ENCODE measurements around the gene CYB5R3. TPM values are rescaled to one million over a fixed set of nuclear protein-coding genes. Genes with fewer than 3 reads are reported as not detected.
"Not testable (repeated sequence)": the region's sequence is repeated elsewhere in the genome, so short reads cannot be mapped to it uniquely, and the experiment has no call there.

The CYB5R3 gene
- total RNA-seq, 1 donor from 2014 or later, result 70.7 TPM

DNA sequence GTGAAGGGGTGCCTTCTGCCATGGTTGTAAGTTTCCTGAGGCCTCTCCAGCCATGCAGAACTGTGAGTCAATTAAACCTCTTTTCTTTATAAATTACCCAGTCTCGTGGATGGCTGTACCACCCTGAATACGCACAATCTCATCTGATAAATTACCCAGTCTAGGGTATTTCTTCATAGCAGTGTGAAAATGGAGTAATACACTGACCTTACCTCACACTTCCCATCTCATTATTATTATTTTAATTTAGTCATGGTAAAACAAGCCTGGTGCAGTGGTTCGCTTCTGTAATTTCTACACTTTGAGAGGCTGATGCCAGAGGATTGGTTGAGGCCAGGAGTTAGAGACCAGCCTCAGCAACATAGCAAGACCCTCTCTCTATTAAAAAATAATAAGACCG, 30.5 kb upstream of the CYB5R3 start:
- intact Hi-C loops (cut with micrococcal nuclease), result no loop called here

DNA sequence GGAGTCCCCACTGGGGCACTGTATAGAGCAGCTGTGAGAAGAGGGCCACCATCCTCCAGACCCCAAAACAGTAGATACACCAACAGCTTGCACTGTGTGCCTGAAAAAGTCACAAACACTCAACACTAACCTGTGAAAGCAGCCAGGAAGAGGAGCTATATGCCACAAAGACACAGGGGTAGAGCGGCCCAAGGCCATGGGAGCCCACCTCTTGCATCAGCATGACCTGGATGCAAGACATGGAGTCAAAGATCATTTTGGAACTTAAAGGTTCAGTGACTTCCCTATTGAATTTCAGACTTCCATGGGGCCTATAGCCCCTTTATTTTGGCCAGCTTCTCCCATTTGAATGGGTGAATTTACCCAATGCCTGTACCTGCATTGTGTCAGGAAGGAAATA, 29.7 kb upstream of the CYB5R3 start:
- intact Hi-C loops (cut with micrococcal nuclease), result no loop called here

DNA sequence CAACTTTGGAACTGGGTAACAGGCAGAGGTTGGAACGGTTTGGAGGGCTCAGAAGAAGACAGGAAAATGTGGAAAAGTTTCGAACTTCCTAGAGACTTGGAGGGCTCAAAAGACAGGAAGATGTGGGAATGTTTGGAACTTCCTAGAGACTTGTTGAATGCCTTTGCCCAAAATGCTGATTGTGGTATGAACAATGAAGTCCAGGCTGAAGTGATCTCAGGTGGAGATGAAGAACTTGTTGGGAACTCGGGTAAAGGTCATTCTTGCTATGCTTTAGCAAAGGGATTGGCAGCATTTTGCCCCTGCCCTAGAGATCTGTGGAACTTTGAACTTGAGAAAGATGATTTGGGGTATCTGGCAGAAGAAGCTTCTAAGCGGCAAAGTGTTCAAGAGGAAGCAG, 28.7 kb upstream of the CYB5R3 start:
- intact Hi-C loops (cut with micrococcal nuclease), result not testable (repeated sequence)

DNA sequence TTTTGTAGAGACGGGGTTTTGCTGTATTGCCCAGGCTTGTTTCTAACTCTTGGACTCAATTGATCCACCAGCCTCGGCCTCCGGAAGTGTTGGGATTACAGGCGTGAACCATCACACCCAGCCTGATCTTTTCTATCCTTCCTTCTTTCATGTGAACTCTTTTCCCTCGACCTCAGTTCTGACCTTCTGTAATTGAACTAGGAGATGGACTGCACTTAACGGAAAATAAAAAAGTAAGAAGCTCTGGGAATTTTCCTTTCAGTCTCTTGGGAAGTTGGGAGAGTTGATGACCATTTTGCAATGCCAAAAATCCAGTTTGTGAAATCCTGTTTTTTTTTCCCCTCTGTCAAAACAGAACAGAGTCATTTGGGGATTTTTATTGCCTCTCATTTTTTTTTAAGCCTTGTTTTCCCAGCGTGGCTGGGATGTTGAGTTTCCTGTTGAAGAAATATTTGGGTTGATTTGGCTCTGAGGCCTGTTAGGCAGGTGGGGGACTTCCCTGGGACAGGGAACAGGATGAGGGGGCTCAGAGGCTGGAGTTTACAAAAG, 26.9 kb upstream of the CYB5R3 start:
- intact Hi-C loops (cut with micrococcal nuclease), result no loop called here

DNA sequence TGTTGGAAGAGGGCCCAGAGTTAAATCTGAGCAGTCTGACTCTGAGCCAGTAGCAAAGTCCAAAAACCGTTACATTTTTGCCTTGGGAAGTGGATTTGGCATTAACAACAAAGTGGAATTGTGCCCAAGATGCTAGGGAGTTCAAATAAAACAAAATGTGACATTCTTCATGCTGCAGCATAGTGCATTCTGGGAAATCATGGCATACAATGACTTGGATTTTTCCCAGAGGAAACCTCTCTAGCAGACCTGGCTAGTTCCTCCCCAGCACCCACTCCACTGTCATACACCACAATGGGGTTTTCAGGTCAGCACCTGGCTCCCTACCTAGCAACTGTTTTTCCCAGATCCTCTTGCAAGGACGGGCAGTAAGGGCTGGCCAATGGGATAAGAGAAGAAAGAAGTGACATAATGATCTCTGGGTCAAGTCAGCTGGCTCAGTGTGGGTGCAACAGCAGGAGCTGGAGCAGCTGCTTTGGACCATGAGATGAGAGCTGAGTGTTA, 24.8 kb upstream of the CYB5R3 start:
- intact Hi-C loops (cut with micrococcal nuclease), result no loop called here

DNA sequence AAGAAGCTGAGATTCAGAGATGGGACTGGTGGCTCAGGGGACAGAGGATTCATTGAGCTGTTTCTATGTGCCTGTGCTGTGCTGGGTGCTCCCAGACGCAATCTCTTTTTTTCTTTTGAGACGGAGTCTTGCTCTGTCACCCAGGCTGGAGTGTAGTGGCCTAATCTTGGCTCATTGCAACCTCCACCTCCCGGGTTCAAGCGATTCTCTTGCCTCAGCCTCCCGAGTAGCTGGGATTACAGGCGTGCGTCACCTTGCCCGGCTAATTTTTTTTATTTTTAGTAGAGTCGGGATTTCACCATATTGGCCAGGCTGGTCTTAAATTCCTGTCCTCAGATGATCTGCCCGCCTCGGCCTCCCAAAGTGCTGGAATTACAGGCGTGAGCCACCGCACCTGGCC, 23.9 kb upstream of the CYB5R3 start:
- intact Hi-C loops (cut with micrococcal nuclease), result not testable (repeated sequence)

DNA sequence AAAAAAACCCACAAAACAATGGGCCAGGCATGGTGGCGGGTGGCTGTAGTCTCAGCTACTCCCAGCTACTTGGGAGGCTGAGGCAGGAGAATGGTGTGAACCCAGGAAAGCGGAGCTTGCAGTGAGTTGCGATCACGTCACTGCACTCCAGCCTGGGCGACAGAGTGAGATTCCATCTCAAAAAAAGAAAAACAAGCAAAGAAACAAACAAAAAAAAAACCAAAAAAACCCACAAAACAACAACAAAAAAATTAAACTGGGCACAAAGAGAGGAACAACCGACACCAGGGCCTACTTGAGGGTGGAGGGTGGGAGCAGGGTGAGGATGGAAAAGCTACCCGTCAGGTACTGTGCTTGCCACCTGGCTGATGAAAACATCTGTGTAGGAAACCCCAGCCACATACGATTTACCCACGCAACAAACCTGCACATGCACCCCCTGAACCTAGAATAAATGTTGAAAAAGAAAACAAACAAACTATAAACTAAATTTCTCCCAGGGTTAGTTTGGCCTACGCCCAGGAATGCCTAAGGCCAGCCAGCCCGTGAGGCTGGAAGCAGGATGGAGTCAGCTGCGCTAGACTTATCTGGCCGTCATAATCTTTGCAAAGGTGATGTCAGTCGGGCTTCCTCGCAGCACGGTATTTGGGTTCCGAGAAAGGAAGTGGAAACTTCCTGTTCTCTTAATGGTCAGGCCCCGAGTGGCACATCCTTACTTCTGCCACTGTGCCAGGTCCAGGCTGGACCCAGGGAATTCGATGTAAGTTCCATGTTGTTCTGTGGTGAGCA, 21.9 kb upstream of the CYB5R3 start:
- intact Hi-C loops (cut with micrococcal nuclease), result no loop called here

DNA sequence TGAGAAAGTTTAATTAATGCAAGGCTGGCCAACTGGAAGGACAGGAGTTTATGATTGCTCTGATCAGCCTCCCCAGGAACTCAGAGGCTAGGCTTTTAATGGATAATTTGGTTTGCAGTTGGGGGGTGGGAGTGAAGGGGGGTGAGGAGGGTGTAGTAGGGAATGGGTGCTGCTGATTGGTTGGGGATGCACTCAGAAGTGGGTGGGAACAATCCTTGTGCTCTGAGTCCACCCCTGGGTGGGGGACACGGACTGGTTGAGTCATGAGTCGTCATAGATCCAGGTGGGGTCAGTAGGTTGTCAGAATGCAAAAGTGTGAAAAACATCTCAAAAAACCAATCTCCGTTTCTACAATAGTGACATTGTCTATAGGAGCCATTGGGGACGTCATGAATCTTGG, 20.9 kb upstream of the CYB5R3 start:
- intact Hi-C loops (cut with micrococcal nuclease), result no loop called here

DNA sequence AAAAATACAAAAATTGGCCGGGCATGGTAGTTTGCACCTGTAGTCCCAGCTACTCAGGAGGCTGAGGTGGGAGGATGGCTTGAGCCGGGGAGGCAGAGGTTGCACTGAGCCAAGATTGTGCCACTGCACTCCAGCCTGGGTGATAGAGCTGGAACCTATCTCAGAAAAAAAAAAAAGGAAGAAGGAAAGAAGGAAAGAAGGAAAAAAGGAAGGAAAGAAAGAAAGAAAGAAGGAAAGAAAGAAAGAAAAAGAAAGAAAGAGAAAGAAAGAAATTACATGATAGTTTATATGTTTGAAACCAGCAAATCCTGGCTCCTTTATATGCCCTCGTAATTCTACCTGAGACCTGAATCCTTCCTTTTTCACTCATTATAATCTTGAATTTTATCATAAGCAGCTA, 17.2 kb upstream of the CYB5R3 start:
- intact Hi-C loops (cut with micrococcal nuclease), result not testable (repeated sequence)

DNA sequence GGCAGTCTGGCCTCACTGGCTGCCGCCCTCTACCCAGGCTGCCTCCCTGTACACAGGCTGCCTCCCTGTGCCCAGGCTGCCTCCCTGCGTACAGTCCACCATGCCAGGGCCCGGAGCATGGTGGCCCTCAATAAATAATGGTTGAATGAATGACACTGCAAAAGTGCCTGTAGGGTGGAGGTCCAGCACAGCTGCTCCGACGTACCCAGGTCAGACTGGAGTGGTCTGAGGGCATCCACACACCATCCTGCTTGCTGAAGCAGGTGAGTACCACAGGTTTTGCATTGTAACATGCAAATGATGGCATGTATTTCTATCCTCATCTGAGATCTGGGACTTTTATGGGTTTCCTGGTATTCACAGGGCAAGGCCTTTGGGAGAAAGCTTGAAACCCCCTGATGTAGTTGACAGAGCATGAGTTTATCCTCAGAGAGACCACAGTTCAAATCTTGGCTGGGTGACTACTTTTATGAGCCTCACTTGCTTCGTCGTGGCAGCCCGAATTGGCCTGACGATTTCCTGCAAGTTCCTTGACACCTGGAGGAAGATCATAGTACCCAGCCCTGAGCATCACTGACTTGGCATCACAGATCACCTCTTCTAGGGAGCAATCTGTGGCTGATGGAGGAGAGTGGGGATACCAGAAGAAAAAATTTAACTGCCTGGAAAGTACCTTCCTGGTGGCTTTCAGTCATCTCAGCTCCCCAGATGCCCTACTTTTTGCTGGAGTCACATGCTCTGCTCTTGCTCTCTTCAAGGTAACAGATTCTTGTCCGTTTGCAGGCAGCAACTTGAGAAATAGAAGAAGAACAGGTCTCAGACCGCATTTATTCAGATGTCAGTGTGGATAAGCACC, 16.0 kb upstream of the CYB5R3 start:
- intact Hi-C loops (cut with micrococcal nuclease), result no loop called here

DNA sequence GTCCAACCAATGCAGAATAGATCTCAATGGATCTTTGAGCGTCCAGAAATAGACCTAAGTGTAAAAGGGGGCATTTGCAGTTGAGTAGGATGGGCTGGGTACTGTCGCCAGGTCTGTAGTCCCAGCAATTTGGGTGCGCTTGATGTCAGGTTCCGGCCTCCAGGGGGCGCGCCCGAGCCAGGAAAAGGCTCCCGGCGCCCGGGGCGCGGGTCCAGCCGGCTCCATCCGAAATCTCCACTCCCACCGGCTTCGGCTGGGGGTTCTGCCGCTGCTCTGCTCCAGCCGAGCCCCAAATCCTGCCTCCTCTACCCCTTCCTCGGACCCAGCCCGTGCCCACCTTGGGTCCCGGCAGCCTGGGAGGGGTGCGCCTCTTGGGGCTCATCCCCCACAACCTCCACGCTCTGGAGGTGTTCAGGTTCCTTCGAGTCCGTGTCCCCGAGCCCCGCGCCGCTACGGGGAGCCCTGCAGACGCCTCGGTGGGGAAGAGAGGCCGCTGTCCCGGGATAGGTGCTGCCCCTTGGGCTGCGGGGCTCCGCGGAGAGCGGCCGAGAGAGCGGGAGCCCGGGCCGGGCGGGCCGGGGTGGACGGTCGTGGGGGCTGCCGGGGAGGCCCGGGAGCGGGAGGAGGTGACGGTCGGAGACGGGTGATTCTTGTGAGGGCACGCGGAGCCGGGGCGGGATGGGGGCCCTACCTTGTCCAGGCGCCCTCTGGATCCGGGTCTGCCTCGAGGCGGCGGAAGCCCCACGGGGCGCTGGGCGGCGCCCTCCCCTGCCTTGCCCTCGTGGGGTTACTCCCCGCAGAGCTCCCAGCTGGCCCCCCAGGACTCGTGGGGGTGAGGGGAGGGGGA, 13.0 kb upstream of the CYB5R3 start:
- intact Hi-C loops (cut with micrococcal nuclease), result no loop called here

DNA sequence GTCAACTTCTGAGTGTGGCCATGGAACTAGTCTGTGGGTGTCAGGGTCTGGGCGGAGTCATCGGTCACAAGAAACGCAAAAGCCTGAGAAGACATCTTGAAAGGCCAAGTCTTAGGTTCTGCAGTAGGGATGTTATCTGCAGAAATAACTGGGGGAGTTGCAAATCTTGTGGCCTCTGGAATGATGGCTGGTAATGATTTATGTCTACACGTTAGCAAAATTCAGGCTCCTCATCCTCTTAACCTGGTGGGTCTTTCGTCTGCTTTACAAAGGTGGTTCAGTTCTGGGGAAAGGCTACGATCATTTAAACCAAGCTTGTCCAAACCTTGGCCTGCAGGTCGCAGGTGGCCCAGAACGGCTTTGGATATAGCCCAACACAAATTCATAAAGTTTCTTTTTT, 7.4 kb upstream of the CYB5R3 start:
- intact Hi-C loops (cut with micrococcal nuclease), result no loop called here

DNA sequence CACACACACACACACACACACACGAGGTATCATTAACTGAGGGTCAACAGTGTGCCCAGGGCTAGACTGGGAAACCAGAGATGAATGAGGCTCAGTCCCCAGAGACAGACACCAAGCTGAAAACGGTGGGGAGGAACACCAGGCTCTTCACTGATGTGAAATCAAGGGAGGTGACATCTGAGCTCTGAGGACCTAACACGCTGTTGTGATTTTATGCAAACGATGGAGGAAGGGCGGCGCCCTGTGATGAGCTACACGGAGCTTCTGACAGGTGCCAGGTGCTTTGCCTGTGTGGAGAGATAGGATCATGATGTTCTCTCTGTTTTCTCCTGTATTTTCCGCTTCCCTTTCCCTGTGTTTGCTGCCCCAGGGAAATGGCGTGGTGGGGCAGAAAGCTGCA, 6.5 kb upstream of the CYB5R3 start:
- intact Hi-C loops (cut with micrococcal nuclease), result no loop called here

DNA sequence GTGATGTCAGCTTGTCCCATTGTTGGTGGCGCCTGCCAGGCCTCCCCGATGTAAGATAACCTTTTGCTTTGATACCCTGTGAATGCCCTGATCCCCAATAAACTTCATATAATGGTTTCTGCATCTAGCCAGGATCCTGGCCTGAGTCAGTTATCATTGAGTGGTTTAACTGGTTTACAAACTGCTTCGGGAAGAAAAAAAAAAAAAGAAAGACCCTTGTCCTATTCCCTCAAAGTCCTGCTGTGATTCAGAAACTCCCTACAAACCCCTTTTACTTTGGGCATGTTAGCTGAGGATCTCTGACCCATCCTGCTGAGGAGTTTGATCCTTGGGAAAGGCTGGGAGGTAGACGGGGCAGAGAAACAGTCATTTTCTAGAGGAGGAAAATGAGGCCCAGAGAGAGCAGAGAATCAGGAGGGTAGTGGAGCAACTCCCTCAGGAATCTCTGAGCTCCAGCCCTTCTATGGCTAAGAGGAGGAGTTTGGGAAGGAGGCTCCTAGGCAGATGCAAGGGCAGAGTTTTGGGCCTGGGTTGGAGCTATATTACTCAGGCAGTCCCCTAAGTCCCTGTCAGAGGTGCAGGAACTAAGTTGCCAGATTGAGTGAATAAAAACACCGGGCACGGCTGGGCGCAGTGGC, 5.4 kb upstream of the CYB5R3 start:
- intact Hi-C loops (cut with micrococcal nuclease), result no loop called here

DNA sequence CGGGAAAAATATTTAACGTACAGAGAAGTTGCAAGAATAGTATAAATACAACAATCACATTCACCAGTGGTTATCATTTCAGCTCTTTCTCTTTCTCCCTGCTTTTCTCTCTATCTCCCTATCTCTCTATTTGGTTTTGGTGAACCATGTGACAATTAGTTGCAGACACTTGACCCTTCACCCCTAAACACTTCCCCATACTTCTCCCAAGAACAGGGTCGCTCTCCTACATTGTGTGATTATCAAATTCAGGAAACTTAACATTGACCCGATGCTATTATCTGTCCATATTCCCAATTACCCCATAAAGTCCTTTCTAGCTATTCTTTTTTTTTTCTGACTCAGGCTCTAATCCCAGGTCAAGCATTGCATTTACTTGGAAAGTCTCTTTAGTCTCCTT, 4.8 kb upstream of the CYB5R3 start:
- intact Hi-C loops (cut with micrococcal nuclease), result no loop called here

DNA sequence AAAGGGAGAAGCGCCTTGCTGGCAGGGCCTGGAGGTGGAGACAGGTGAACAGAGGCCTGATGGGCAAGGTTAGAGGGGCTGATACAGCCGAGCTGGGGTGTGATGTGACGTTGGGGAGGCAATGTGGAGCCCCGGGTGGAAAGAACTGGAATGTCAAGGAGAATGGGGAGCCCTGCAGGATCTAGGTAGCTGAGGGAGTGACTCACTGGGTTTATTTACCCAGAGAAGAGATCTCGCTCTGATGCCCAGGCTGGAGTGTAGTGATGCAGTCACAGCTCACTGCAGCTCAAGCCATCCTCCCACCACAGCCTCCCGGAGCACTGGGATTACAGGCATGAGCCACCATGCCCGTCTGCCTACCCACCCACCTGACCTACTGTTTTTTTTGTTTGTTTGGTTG, 1.9 kb upstream of the CYB5R3 start:
- intact Hi-C loops (cut with micrococcal nuclease), result no loop called here

DNA sequence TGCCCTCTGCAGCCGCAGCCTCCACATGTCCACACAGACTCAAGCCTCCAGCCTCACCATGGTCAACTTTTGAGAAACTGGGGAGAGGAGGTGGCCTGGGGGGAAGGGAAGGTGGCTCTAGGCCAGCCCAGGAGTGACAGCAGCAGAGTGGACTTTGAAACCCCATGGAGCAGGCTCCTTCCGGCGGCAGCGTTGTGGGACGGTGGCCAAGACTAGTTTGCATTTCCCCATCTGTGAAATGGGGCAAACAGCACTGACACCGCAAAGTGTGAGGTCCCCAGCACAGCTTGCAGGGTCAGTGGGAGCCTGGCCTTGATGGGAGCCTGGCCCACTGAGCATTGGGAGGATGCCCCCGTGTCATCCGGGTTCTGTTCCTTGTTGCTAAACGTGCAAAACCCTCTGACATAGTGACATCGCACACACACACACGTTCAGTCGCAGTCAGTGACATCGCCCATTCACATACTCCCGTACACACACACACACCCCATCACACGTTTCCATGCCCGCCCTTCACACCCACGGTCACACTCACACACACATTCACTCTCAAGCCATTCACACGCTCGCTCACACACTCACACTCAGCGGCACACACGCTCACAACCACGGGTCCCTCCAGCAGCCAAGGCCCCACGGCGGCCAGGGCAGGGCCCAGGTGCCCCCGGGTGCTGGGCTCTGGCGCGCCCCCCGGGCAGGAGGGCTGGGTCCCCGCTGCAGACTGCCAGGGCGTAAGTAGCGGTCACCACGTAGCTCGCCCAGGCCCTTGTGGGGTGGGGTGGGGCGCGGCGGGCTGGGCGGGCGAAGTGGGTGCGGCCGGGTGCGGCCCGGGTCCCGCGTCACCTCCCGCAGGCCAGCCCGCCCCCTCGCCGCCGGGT, 585 bp downstream of the CYB5R3 start:
- intact Hi-C loops (cut with micrococcal nuclease), result loop anchor here (1.0 to 5.0 kb wide), 2 partner anchors 33 to 209 kb away; partner anchors contain the start of gene ARFGAP3

DNA sequence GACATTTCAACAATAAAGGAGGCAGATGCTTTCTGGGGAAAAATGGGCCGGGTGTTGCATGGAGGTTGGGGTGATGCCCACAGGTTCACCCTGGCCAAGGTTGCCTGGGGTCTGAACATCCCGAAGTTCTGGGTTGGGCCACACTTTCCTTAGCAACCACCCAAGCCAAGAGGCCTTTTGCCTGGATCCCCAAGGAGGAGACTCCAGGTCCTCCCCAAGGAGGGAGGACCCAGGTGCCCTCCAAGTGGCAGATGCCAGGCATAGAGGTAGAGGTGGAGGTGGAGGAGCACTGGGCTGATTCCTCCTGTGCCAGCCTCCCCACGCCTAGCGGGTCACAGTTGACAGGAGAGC, 1.2 kb downstream of the CYB5R3 start:
- intact Hi-C loops (cut with micrococcal nuclease), result loop anchor here (5.0 kb wide), 1 partner anchor 209 kb away; the partner anchor contains the start of gene ARFGAP3

All from T-helper 2 cell treated with Interferon-gamma antibody and Interleukin-4, amounts not matched to agents 100 ng/mL and 5 ng/mL, for 36 hours (primary cell).